ENCODE measurements around the gene COL15A1. TPM values are rescaled to one million over a fixed set of nuclear protein-coding genes. Genes with fewer than 3 reads are reported as not detected.

Gene COL15A1
- total and polyA plus RNA-seq, 2 of the 8 experiments (the other 6 are each of a cell fraction or from before 2014, with no cell fraction given) = 0.12 to 0.15 TPM

DNA sequence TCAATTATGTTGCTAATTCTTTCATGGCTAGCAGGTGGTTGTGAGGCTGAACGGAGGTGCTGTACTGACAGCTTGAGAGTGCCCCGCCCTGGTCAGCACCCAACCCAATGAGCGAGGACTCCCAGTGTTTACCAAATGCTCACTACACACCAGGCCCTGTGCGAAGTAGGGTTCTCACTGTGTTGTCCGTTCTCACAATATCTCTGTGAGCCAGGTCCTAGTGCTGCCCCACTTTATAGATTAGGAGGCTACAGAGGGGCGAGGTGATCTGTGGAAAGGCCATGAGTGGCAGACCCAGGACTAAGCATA lies 28.2 kb downstream of the COL15A1 start (continued):
- TF ChIP-seq ATF3 (IDR thresholded peaks at IDR 0.05; ENCODE audit: insufficient read depth, low read depth, low read length) (no peak), SIX5 (IDR thresholded peaks at IDR 0.05; ENCODE audit: low read depth, low read length) (no peak), POLR2AphosphoS5 (IDR thresholded peaks at IDR 0.05; ENCODE audit: low read depth, low read length) (no peak), TAF1 (IDR thresholded peaks at IDR 0.05; ENCODE audit: low read depth, low read length) (no peak)

All from H1 (cell line).